LHCN-M2 (cell line): ENCODE measurements around the gene PIN1. TPM values are rescaled to one million over a fixed set of nuclear protein-coding genes. Genes with fewer than 3 reads are reported as not detected.
"Not testable (repeated sequence)": the region's sequence is repeated elsewhere in the genome, so short reads cannot be mapped to it uniquely, and the experiment has no call there.

ENCODE experiments used
- DNase-seq: peaks from one replicate; pipeline ENCODE4 v3.0.0-alpha.2; 2012; ENCODE audit warnings: low read depth
- polyA plus RNA-seq: library from polyadenylated mRNA; unstranded; fragments of >200 nt; gene quantifications from one replicate; pipeline ENCODE4 v1.2.1, GENCODE V29; 2012; ENCODE audit warnings: missing spikeins
- total RNA-seq: library from RNA; depleted of rRNA; stranded (reverse); fragments of >200 nt; gene quantifications from 2 replicates; pipeline ENCODE4 v1.2.3, GENCODE V29; 2014; rRNA removed

PIN1 gene
- 189 and 209 TPM in 2 replicates for total RNA-seq
- 112 TPM for polyA plus RNA-seq

DNA sequence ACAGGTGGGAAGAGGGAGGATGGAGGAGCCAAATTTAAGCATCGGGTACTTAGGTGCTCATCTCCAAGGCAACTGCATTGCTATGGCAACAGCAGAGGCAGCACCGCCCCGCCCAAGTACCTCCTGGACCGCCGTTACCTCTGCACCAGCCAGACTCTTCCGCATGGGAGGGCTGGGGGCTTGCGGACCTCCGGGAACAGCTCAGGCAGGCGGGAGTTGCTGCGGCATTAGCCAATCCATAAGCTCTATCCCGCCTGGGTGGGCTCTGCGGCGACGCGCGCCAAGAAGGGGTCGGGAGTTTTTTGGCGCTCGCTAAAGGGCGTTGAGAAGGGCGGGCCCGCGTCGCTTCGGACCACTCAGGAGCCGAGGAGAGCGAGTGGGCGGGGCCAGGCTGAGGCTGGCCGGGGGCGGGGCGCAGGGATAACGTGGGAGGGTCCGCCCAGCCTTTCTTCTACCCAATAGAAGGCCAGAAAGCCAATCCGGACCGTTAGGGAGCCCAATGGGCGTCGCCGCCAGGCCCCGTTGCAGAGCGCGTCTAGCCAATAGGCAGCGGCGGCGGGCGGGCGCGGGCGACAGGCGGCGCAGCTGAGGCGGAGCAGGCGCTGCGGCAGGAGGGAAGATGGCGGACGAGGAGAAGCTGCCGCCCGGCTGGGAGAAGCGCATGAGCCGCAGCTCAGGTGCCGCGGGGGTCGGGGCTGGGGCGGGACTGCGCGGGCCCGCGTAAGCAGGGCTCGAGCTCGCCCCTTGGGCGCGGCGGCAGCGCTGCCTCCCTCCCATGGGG lies at the start of gene PIN1:
Gene PIN1, plus strand, starts transcription at position 593 of the 781 bp plus-strand sequence. Its CDS starts 27 bp downstream, at position 620.
- DNase-seq: peak; percentile 97

- peak; percentile 86 for DNase-seq
Observed at GRCh38 chr19:9785367-9786331, 49.5 kb upstream of the PIN1 start.

GRCh38 chr19:9786342-9786741 lies 48.8 kb upstream of the PIN1 start:
- DNase-seq: no peak

DNA sequence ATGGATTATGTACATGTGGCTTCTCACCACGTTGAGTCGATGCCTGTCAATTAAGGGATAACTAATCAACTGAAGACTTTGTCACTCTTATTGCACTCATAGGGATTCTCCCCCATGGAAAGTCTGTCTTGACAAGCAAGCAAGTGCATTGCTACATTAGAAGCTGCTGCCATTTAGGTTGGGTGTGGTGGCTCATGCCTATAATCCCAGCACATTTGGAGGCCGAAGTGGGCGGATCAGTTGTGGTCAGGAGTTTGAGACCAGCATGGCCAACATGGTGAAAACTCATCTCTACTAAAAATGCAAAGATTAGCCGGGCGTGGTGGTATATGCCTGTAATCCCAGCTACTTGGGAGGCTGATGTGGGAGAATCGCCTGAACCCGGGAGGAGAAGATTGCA lies 48.3 kb upstream of the PIN1 start:
- no peak for DNase-seq

- not testable (repeated sequence) for DNase-seq
Observed at GRCh38 chr19:9788604-9789003, 46.5 kb upstream of the PIN1 start.

- DNase-seq: no peak
Observed at GRCh38 chr19:9789066-9789465, 46.1 kb upstream of the PIN1 start.

DNA sequence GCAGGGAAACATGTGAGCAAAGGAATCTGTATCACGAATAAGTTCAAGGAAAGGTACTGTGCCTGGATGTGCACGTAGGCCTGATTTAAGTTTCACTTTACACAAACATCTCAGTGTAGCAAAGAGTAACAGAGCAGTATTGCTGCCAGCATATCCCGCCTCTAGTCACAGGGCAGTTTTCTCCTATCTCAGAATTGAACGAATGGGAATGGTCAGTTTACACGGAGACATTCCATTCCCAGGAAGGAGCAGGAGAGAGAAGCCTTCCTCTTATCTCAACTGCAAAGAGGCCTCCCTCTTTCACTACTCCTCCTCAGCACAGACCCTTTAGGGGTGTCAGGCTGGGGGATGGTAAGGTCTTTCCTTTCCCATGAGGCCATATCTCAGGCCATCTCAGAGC lies 45.5 kb upstream of the PIN1 start:
- not testable (repeated sequence) for DNase-seq

- not testable (repeated sequence) for DNase-seq
Observed at GRCh38 chr19:9791073-9791367, 44.1 kb upstream of the PIN1 start.

DNA sequence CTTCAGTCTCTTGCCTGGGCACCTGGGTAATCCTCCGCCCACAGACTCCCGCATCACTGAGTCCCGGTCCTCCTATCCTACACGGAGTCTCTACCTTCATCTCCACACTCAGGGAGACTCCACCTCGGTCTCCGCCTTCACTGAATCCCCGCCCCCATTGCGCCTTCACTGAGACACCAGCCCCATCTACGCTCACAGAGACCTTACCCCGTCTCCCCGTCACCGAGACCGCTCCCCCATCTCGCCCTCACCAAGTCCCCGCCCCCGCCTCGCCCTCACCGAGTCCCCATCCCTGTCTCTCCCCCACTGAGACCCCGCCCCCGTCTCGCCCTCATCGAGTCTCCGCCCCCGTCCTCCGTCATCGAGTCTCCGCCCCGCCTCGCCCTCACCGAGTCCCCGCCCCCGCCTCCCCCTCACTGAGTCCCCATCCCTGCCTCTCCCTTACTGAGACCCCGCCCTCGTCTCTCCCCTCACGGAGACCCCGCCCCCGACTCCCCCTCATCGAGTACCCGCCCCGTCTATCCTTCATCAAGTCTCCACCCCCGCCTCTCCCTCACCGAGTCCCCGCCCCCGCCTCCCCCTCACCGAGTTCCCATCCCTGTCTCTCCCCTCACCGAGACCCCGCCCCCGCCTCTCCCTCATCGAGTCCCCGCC lies 43.4 kb upstream of the PIN1 start:
- DNase-seq: peak; percentile 88

GRCh38 chr19:9792206-9793070 lies 42.7 kb upstream of the PIN1 start:
- peak; percentile 72 for DNase-seq

DNA sequence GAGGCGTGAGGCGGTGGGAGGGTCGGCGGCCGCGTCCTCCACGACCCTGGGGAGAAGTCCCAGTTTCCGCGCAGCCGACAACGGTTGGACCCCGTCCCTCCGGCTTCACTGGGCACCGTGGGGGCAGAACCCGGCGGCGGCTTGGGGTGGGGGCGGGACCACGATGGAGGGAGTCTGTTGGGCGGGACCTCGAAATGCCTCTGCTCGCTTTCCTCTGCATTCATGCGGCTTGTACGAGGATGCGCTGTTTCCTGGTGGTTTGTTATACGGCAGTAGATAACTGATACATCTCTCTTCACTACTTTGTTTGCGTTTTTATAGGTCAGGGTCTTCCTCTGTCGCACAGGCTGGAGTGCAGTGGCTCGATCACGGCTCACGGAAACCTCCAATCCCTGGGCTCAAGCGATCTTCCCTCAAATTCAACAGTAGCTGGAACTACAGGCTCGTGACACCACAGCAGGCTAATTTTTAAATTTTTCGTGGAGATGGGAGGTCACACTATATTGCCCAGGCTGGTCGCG lies 42.0 kb upstream of the PIN1 start:
- no peak for DNase-seq

- peak; percentile 88 for DNase-seq
Observed at GRCh38 chr19:9796113-9796773, 38.9 kb upstream of the PIN1 start.

DNA sequence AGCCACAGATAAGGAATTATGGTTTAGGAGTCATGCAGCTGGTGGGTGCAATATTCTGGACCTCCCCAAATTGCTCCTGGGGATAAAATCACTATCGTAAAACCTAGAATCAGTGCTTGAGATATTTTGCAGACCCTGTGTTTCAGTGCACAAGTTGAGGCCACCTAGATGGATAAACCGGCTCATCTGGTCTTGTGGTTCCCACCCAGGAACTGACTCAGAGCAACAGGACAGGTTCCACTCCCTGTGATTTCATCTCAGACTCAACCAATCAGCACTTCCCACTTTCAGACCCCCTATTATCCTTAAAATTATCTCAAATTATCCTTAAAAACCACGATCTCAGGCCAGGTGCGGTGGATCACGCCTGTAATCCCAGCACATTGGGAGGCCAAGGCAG lies 37.2 kb upstream of the PIN1 start:
- no peak for DNase-seq

- DNase-seq: no peak
Observed at GRCh38 chr19:9799162-9799561, 36.0 kb upstream of the PIN1 start.

DNA sequence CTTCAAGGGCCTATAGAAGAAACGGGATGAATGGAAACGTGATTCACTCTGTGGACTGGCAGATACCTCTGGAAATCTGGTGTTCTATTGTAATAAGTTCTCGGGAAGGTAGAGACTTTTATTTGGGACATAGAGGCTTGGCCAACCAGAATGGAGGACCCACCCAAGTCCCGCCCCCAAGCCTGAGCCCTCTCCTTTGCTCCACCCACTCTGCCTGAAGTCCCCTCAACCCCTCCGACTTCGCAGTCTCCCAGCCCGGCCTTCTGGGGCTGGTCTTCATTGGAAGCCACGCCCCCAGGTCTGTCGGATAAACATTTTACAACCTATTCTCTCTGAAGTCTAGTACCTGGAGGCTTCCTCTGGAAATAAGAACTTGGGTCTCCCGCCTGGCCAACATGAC lies 33.1 kb upstream of the PIN1 start:
- no peak for DNase-seq

DNA sequence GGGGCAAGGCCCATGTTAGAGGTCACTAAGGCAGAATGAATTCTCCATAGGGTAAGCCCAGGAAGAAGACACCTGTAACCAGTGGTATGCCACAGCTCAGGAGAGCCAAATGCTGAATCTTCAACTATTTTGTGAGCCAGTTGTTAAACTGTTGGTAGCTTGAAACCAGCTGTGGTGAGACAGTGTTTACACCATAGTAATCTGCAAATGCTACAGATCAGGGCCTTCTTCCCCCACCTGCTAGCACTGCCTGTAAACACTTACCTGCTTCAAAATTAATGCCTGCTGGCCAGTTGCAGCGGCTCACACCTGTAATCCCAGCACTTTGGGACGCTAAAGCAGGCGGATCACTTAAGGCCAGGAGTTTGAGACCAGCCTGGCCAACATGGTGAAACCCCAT lies 28.3 kb upstream of the PIN1 start:
- no peak for DNase-seq

DNA sequence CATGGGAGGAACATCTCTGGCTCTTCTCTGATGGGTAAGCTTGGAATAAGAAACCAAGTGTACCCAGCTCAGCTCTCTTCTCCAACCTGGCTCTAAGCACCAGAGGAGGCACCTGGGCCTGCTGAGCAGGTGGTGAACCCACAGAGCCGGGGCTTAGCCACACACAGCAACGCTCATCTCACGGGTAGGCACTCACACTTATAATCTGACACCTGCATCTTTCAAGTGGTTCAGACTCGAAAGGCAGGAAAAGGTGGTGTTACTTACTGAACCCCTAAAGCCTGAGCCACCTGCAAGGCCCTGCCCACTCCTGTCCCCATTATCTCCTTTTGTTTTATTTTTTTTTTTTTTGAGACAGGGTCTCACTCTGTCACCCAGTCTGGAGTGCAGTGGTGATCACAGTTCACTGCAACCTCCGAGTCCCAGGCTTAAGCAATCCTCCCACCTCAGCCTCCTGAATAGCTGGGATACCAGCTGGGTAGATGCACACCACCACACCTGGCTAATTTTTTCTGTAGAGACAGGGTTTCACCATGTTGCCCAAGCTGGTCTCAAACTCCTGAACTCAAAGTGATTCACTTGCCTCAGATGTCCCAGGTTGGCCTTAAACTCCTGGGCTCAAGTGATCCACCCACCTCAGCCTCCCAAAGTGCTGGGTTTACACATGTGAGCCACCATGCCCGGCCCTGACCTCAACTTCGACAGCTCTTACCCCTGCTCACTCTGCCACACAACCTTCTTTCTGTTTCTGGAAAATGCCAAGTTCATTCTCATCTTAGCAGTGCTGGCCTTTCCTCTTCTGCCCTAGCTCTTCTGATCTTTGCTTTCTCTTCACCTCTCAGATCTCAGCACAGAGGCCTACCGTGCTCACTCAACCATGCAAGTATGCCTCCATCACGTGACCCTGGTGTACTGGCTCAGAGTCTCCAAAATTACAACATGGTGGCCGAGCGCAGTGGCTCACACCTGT lies 26.0 kb upstream of the PIN1 start:
- no peak for DNase-seq

DNA sequence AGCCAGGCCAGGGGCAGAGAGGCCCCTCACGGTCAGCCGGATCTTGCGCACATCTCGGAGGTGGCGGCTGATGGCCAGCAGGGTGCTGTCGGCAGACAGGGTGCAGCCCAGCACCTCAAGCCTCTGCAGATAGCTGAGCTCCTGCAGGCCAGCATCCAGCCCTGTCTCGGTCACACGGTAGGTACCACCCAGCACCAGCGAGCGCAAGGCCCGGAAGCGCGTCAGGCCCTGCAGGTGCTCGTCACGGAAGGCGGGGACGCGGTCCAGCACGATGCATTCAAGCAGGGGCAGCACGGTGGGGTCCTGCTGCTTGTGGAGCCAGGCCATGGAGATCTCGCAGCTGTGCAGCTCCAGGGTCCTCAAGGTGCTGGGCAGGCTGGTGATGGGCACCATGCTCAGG lies 24.0 kb upstream of the PIN1 start:
- no peak for DNase-seq

DNA sequence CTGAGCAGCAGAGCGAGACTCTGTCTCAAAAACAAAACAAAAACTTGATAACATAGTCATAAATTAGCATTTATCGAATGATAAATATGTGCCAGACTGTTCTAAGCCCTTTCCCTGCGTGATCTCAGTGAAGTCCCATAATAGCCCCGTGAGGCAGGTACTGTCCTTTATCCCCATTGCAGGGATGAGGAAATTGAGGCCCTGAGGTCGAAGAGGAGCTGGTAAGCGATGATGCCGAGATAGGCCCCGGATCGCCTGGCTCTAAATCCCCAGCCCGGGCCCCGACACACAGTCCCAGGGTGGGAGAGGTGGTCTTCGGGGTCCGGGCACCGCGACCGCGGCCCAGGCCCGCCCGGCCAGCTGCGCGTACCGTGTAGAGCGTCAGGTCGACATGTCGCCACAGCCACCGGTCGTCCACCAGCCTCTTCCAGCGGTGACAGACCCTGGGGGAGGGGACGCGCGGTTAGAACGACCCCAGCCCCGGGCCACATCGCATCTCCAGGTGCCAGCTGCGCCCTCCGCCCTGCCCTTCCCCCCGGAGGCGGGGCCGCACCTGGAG lies 16.9 kb upstream of the PIN1 start:
- no peak for DNase-seq
